ENCODE data around the gene MARCHF6. TPM values are rescaled to one million over a fixed set of nuclear protein-coding genes. Genes with fewer than 3 reads are reported as not detected.
A peak's percentile ranks its signal among the peaks of the same experiment; 100 is the strongest.

Gene MARCHF6
- total RNA-seq, 1 donor from 2014 or later: 190 TPM

- Mint-ChIP-seq H3K27me3 (ENCODE audit: unreplicated experiment) (peaks cover 4% of the 10 kb centered on the region), H3K4me1 (ENCODE audit: unreplicated experiment) (peaks cover 5% of the 10 kb centered on the region), H3K9me3 (ENCODE audit: unreplicated experiment) (no peaks in the 10 kb centered on the region), H3K27ac (ENCODE audit: unreplicated experiment) (no peak overlapping the region), H3K36me3 (ENCODE audit: unreplicated experiment) (no peaks in the 10 kb centered on the region), H3K4me3 (ENCODE audit: unreplicated experiment) (no peak overlapping the region)
- TF ChIP-seq CTCF (IDR thresholded peaks at IDR 0.05): no peak
- DNase-seq (ENCODE audit: extremely low spot score, unreplicated experiment): no peak
These were observed 31.6 kb upstream of the MARCHF6 start for GRCh38 chr5:10321882-10322281.

GRCh38 chr5:10323588-10324488 lies 29.7 kb upstream of the MARCHF6 start:
- no peak overlapping the region for H3K4me3 Mint-ChIP-seq (ENCODE audit: unreplicated experiment)
- no peaks in the 10 kb centered on the region for H3K9me3 Mint-ChIP-seq (ENCODE audit: unreplicated experiment)
- peaks cover 4% of the 10 kb centered on the region for H3K27me3 Mint-ChIP-seq (ENCODE audit: unreplicated experiment)
- peak overlapping the region; percentile 67 for H3K27ac Mint-ChIP-seq (ENCODE audit: unreplicated experiment)
- no peaks in the 10 kb centered on the region for H3K36me3 Mint-ChIP-seq (ENCODE audit: unreplicated experiment)
- peaks cover 15% of the 10 kb centered on the region for H3K4me1 Mint-ChIP-seq (ENCODE audit: unreplicated experiment)
- DNase-seq (ENCODE audit: extremely low spot score, unreplicated experiment): no peak
- TF ChIP-seq CTCF (IDR thresholded peaks at IDR 0.05): no peak

- H3K4me1 Mint-ChIP-seq (ENCODE audit: unreplicated experiment): peaks cover 24% of the 10 kb centered on the region
- TF ChIP-seq CTCF (IDR thresholded peaks at IDR 0.05): no peak
- DNase-seq (ENCODE audit: extremely low spot score, unreplicated experiment): peak; percentile 40
- H3K27ac Mint-ChIP-seq (ENCODE audit: unreplicated experiment): no peak overlapping the region
- no peak overlapping the region for H3K4me3 Mint-ChIP-seq (ENCODE audit: unreplicated experiment)
- no peaks in the 10 kb centered on the region for H3K9me3 Mint-ChIP-seq (ENCODE audit: unreplicated experiment)
- H3K27me3 Mint-ChIP-seq (ENCODE audit: unreplicated experiment): peaks cover 4% of the 10 kb centered on the region
- no peaks in the 10 kb centered on the region for H3K36me3 Mint-ChIP-seq (ENCODE audit: unreplicated experiment)
These were observed 28.8 kb upstream of the MARCHF6 start for GRCh38 chr5:10324518-10325370.

GRCh38 chr5:10328323-10328722 lies 25.2 kb upstream of the MARCHF6 start:
- peaks cover 60% of the 10 kb centered on the region for H3K4me1 Mint-ChIP-seq (ENCODE audit: unreplicated experiment)
- no peak for DNase-seq (ENCODE audit: extremely low spot score, unreplicated experiment)
- H3K9me3 Mint-ChIP-seq (ENCODE audit: unreplicated experiment): no peaks in the 10 kb centered on the region
- H3K4me3 Mint-ChIP-seq (ENCODE audit: unreplicated experiment): no peak overlapping the region
- H3K36me3 Mint-ChIP-seq (ENCODE audit: unreplicated experiment): no peaks in the 10 kb centered on the region
- no peak for TF ChIP-seq CTCF (IDR thresholded peaks at IDR 0.05)
- no peak overlapping the region for H3K27ac Mint-ChIP-seq (ENCODE audit: unreplicated experiment)
- H3K27me3 Mint-ChIP-seq (ENCODE audit: unreplicated experiment): peaks cover 4% of the 10 kb centered on the region

- H3K9me3 Mint-ChIP-seq (ENCODE audit: unreplicated experiment): no peaks in the 10 kb centered on the region
These were observed 24.1 kb upstream of the MARCHF6 start for GRCh38 chr5:10329446-10329819.

More at GRCh38 chr5:10329446-10329819, 24.1 kb upstream of the MARCHF6 start:
- H3K27me3 Mint-ChIP-seq (ENCODE audit: unreplicated experiment): no peaks in the 10 kb centered on the region
- H3K4me3 Mint-ChIP-seq (ENCODE audit: unreplicated experiment): peak overlapping the region; percentile 0
- H3K4me1 Mint-ChIP-seq (ENCODE audit: unreplicated experiment): peaks cover 60% of the 10 kb centered on the region
- H3K27ac Mint-ChIP-seq (ENCODE audit: unreplicated experiment): peak overlapping the region; percentile 80
- DNase-seq (ENCODE audit: extremely low spot score, unreplicated experiment): no peak
- no peak for TF ChIP-seq CTCF (IDR thresholded peaks at IDR 0.05)
- no peaks in the 10 kb centered on the region for H3K36me3 Mint-ChIP-seq (ENCODE audit: unreplicated experiment)

All from osteocyte (in vitro differentiated cells).